HepG2 (cell line): ENCODE results near the gene ECM1. TPM values are rescaled to one million over a fixed set of nuclear protein-coding genes. Genes with fewer than 3 reads are reported as not detected.
A peak's percentile ranks its signal among the peaks of the same experiment; 100 is the strongest.

ENCODE experiments used
- ETV5 ChIP-seq: IDR thresholded peaks from 2 replicates; pipeline ENCODE4 v1.6.1; 2018; ENCODE audit warnings: missing biosample characterization, missing genetic modification reagents, inconsistent platforms, borderline replicate concordance
- KDM2A ChIP-seq: sonication (generic); formaldehyde crosslinking; IDR thresholded peaks from 2 replicates; pipeline ENCODE4 v1.4.0; 2020; ENCODE audit warnings: low read depth, missing genetic modification reagents, borderline replicate concordance
- MED13 ChIP-seq: sonication (generic); formaldehyde crosslinking; IDR thresholded peaks from 2 replicates; pipeline ENCODE4 v1.5.0; 2020; ENCODE audit warnings: missing genetic modification reagents
- PHF21A ChIP-seq: sonication (generic); formaldehyde crosslinking; IDR thresholded peaks from 2 replicates; pipeline ENCODE4 v1.5.0; 2020; ENCODE audit warnings: mild to moderate bottlenecking, missing genetic modification reagents
- REPIN1 ChIP-seq: sonication (generic); formaldehyde crosslinking; IDR thresholded peaks from 2 replicates; pipeline ENCODE4 v1.8.0; 2022; ENCODE audit warnings: missing genetic modification reagents, low read depth, mild to moderate bottlenecking, borderline replicate concordance
- SMAD3 ChIP-seq: sonication (generic); formaldehyde crosslinking; IDR thresholded peaks from 2 replicates; pipeline ENCODE4 v1.4.0; 2020; ENCODE audit warnings: missing genetic modification reagents
- ZC3H13 ChIP-seq: sonication (generic); formaldehyde crosslinking; IDR thresholded peaks from 2 replicates; pipeline ENCODE4 v1.8.1; 2023; ENCODE audit warnings: mild to moderate bottlenecking, missing genetic modification reagents, moderate library complexity
- ZFP1 ChIP-seq: IDR thresholded peaks from 2 replicates; pipeline ENCODE4 v1.6.1; 2016
- ZFYVE20 ChIP-seq: sonication (generic); formaldehyde crosslinking; IDR thresholded peaks from 2 replicates; pipeline ENCODE4 v1.8.0; 2023; ENCODE audit warnings: low read depth, mild to moderate bottlenecking, moderate library complexity, missing genetic modification reagents, borderline replicate concordance
- ZIK1 ChIP-seq: sonication (generic); formaldehyde crosslinking; IDR thresholded peaks from 2 replicates; pipeline ENCODE4 v1.5.0; 2020; ENCODE audit warnings: mild to moderate bottlenecking, low read depth, missing genetic modification reagents, borderline replicate concordance
- ZNF180 ChIP-seq: sonication (generic); formaldehyde crosslinking; IDR thresholded peaks from 2 replicates; pipeline ENCODE4 v1.4.0; 2020; ENCODE audit warnings: low read depth, missing genetic modification reagents, borderline replicate concordance
- ZNF546 ChIP-seq: sonication (generic); formaldehyde crosslinking; conservative IDR thresholded peaks from 2 replicates; pipeline ENCODE4 v1.8.1; 2023; ENCODE audit warnings: mild to moderate bottlenecking, missing genetic modification reagents
- ZNF703 ChIP-seq: sonication (generic); formaldehyde crosslinking; IDR thresholded peaks from 2 replicates; pipeline ENCODE4 v1.5.1; 2020; ENCODE audit warnings: missing genetic modification reagents, mild to moderate bottlenecking, moderate library complexity, borderline replicate concordance
- polyA plus RNA-seq, 8 experiments: library from polyadenylated mRNA; depleted of rRNA in 3 of 8; stranded (reverse) in 7 of 8; unstranded in 1 of 8; fragments of >200 nt; fragmentation: Illumina TruSeq in 4 of 8; extraction: Trizol in 4 of 8; gene quantifications; 2 replicates each; pipeline versions ENCODE4 v1.2.1 to v1.2.3, GENCODE V29; 2011 to 2016; ENCODE audit warnings: low read depth in 4 of 8, missing spikeins in 1 of 8, mixed read lengths in 1 of 8; ENCODE audit not compliant: insufficient read depth in 1 of 8
- total RNA-seq, 5 experiments: library from RNA; depleted of rRNA; stranded (reverse); fragments of >200 nt; fragmentation: Illumina TruSeq; extraction: Trizol; gene quantifications; 2 replicates each; pipeline ENCODE4 v1.2.3, GENCODE V29; 2016; ENCODE audit warnings: low read depth in 1 of 5
- TF ChIP-seq, protein P1 (sequence below), 2 experiments: fragments of 450-650 bp in 1 of 2; sonication (generic) in 1 of 2; formaldehyde crosslinking in 1 of 2; IDR thresholded peaks; 2 replicates each; pipeline versions ENCODE4 v1.6.1 to v1.8.0; 2016 to 2022; ENCODE audit warnings: antibody characterized with exemption in 1 of 2, mild to moderate bottlenecking in 1 of 2, missing genetic modification reagents in 1 of 2
- TF ChIP-seq, protein P2 (sequence below): sonication (generic); formaldehyde crosslinking; IDR thresholded peaks from 2 replicates; pipeline ENCODE4 v1.8.0; 2022; ENCODE audit warnings: missing genetic modification reagents, mild to moderate bottlenecking, inconsistent platforms, borderline replicate concordance

Gene ECM1
- total and polyA plus RNA-seq, 2 of the 13 experiments (the other 11 are each of a cell fraction or from before 2014, with no cell fraction given): 0.42 to 1.0 TPM

DNA sequence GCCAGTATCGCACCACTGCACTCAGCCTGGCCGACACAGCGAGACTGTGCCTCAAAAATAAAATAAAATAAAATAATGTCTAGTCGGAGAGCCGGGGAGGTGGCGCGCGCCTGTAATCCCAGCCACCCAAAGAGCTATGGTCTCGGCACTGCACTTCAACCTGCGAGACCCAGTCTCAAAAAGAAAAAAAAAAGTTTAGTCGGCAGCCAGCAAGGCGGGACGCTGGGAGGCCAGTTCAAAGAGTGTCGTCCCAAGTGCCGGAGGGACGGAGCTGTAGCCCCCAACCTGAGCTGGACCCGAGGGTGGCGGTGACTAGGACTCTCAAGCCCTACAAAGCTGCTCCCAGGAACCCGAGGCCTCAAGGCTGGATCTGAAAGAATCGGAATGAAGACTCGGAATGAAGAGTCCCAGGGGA is 7.0 kb downstream of the ECM1 start (continued):
- TF ChIP-seq ZNF546 (no peak), ZC3H13 (CRISPR knock-in tag) (peak; percentile 51; the same call in 1 of the 2 replicates), MED13 (CRISPR knock-in tag) (no peak), ZFP1 (CRISPR knock-in tag) (no peak), SMAD3 (CRISPR knock-in tag) (0 out of 2 replicates have a peak, but pooled peaks have one; percentile 15), ZFYVE20 (CRISPR knock-in tag) (no peak), PHF21A (CRISPR knock-in tag) (0 out of 2 replicates have a peak, but pooled peaks have one; percentile 31), ETV5 (CRISPR knock-in tag) (no peak), ZNF180 (CRISPR knock-in tag) (no peak), ZIK1 (CRISPR knock-in tag) (no peak), ZNF703 (CRISPR knock-in tag) (0 out of 2 replicates have a peak, but pooled peaks have one; percentile 48), KDM2A (CRISPR knock-in tag) (peak; percentile 8; the same call in 1 of the 2 replicates), REPIN1 (CRISPR knock-in tag) (no peak)
- TF ChIP-seq, protein P1, sequence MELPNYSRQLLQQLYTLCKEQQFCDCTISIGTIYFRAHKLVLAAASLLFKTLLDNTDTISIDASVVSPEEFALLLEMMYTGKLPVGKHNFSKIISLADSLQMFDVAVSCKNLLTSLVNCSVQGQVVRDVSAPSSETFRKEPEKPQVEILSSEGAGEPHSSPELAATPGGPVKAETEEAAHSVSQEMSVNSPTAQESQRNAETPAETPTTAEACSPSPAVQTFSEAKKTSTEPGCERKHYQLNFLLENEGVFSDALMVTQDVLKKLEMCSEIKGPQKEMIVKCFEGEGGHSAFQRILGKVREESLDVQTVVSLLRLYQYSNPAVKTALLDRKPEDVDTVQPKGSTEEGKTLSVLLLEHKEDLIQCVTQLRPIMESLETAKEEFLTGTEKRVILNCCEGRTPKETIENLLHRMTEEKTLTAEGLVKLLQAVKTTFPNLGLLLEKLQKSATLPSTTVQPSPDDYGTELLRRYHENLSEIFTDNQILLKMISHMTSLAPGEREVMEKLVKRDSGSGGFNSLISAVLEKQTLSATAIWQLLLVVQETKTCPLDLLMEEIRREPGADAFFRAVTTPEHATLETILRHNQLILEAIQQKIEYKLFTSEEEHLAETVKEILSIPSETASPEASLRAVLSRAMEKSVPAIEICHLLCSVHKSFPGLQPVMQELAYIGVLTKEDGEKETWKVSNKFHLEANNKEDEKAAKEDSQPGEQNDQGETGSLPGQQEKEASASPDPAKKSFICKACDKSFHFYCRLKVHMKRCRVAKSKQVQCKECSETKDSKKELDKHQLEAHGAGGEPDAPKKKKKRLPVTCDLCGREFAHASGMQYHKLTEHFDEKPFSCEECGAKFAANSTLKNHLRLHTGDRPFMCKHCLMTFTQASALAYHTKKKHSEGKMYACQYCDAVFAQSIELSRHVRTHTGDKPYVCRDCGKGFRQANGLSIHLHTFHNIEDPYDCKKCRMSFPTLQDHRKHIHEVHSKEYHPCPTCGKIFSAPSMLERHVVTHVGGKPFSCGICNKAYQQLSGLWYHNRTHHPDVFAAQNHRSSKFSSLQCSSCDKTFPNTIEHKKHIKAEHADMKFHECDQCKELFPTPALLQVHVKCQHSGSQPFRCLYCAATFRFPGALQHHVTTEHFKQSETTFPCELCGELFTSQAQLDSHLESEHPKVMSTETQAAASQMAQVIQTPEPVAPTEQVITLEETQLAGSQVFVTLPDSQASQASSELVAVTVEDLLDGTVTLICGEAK (IDR thresholded peaks at IDR 0.05): no peak
- TF ChIP-seq, protein P1 (CRISPR knock-in tag; IDR thresholded peaks at IDR 0.05): 0 out of 2 replicates have a peak, but pooled peaks have one; percentile 16
- TF ChIP-seq, protein P2, sequence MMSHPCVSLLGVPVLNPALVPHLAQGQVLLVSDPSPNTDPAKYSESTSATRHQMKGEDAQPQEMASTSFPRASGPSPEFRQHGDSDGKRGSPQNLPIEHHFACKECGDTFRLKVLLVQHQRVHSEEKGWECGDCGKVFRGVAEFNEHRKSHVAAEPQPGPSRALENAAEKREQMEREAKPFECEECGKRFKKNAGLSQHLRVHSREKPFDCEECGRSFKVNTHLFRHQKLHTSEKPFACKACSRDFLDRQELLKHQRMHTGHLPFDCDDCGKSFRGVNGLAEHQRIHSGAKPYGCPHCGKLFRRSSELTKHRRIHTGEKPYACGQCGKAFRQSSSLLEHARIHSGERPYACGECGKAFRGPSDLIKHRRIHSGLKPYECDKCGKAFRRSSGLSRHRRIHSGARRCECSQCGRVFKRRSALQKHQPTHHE: no peak
